GM18499 (cell line): ENCODE measurements around the gene STAG1.
"Not testable (repeated sequence)": the region's sequence is repeated elsewhere in the genome, so short reads cannot be mapped to it uniquely, and the experiment has no call there.

Experiments
- ATAC-seq: cut with Tn5 transposase; IDR thresholded peaks from one replicate; pipeline ENCODE4 v1.9.1; 2021; ENCODE audit warnings: moderate number of reproducible peaks; ENCODE audit not compliant: insufficient read depth, unreplicated experiment

STAG1 gene

DNA sequence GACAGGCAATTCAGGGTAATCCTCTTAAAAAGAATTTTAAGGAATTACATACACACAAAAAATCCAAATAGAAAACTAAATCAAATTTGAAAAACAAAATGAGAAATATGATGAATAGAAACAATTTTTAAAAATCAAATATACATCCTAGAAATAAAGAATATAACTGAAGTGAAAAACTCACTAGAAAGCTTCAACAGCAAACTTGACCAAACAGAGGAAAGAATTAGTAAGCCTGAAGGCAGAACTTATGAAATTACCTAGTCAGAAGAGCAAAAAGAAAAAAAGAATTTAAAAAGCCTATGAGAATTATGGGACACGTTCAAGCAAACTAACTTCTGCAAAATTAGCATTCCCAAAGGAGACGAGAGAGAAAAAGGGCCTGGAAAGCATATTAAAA lies 296.0 kb downstream of the STAG1 start:
- ATAC-seq, result no peak

GRCh38 chr3:136444581-136444980 lies 307.6 kb downstream of the STAG1 start:
- no peak for ATAC-seq

DNA sequence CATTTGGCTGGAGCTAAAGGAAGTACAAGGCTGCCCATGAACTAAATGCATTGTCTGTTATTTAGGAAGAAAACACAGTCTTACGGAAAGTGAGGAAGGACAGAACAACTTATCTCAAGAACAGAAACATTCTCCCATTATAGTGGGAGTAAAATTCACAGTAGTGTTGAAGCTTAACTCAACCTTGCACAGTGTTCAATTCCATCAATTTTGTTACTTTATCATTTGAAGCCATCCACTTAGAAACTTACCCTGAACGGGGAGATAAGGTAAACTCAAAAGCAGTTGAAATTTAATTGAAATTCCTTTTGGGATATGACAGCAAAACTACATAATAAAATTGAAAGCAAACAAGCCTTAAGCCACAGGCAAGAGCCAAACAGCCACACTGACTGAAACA lies 315.1 kb downstream of the STAG1 start:
- ATAC-seq, result no peak

DNA sequence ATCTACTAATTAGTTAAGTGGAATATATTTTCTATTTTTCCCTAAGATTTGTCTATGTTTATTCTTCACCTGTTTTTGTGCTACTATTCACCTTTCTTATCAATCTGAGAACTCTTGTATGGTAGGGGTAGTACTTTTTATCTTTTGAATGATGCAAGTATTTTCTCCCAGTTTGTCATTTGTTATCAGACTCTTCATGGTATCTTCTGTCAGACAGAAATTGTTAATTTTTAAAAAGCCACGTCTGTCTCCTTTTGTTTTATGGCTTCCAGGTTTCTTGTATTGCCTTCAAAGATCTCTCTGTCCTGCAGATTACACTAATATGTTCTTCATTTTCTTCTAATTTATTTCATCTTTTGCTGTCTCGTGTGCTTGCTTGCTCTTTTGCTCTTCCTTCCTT lies 317.7 kb downstream of the STAG1 start:
- no peak for ATAC-seq

DNA sequence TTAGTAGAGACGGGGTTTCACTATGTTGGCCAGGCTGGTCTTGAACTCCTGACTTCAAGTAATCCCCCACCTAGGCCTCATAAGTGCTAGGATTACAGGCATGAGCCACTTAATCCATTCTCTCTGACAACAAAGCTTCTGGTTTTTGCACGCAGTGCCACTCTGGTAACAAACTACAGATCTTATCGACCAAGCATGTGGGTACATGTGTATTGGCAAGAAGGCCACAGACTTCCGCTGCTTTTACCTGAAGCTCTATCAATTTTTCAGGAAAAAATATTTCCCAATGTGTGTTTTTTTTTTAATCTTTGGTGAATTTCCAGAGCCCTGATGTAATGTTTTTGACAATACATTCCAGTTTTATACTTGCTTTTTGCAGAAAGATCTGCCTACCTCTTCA lies 319.5 kb downstream of the STAG1 start:
- ATAC-seq, result no peak

DNA sequence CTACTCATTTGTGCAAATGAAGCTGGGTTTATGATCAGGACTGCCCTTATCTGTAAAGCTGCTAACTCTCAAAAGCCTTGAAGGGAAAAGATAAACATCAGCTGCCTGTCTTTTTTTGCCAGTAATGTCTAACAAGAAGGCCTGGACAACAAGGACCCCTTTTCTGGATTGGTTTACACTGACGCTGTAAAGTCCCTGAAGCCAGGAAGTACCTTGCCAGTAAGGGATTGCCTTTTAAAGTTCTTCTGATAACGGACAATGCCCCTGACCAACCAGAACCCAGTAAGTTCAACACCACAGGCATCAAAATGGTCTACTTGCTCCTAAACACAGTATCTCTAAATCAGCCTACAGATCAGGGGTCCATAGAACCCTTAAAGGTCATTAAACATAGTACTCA lies 324.0 kb downstream of the STAG1 start:
- ATAC-seq, result no peak

DNA sequence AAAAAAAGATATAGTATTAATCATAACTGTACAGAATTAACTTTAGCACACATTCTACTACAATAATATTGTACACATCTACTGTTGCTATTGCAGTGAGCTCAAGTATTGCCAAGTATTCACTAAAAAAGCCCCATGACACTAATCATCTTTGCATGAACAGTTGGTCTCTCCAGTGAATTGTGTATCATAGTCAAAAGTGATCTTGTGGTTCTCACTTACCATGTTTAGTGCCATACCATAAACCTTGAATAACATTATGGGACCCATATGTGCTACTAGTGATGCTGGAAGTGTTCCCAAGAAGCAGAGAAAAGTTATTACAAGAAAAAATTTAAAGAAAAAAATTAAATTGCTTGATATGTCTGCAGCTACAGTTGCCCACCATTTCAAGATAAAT lies 324.9 kb downstream of the STAG1 start:
- no peak for ATAC-seq

DNA sequence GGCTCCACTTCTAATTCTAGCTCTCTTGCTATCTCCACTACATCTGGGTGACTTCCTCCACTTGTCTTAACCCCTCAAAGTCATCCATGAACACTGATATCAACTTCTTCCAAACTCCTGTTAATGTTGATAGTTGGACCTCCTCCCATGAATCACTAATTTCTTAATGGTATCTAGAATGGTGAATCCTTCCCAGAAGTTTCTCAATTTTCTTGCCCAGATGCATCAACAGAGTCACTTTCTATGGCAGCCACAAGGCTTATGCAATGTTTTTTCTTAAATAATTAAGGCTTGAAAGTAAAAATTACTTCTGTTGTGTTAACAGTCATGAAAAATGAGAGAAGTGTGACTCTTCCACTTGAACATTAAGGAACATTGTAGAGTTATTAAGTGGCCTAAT lies 337.7 kb downstream of the STAG1 start:
- no peak for ATAC-seq

DNA sequence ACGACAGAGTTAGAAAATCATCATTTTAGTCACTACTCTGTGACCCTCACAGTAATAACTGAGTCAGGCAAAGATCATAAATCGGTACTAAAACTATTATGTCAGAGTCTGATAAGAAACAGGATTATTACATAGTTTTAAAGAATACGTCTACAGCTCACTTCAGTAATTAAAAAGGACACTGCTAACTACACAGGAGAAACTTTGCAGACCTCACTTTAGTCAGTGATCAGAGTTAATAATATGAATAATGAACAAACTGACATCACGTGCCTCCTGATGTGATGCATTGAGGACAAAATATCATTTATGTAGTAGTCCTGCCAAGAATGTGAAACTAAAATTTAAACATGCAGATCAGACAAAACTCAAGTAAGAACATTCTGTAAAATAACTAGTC lies 339.9 kb downstream of the STAG1 start:
- no peak for ATAC-seq

DNA sequence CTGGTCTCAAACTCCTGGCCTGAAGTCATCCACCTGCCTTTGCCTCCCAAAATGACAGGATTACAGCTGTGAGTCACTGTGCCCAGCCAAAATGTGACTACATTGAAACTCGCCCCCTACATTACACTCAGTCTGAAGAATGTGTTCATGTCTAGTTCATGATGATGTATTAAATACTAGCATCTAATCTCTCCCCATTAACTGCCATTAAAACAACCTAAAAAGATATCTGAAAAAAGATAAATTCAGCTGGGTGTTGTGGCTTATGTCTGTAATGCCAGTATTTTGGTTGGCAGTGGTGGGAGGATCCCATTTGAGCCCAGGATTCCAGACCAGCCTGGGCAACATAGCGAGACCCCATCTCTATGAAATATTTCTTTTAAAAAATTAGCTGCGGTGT lies 342.6 kb downstream of the STAG1 start:
- ATAC-seq, result no peak

GRCh38 chr3:136404056-136404455 lies 348.1 kb downstream of the STAG1 start:
- no peak for ATAC-seq

- ATAC-seq, result no peak
Observed at GRCh38 chr3:136396916-136397315, 355.3 kb downstream of the STAG1 start.

DNA sequence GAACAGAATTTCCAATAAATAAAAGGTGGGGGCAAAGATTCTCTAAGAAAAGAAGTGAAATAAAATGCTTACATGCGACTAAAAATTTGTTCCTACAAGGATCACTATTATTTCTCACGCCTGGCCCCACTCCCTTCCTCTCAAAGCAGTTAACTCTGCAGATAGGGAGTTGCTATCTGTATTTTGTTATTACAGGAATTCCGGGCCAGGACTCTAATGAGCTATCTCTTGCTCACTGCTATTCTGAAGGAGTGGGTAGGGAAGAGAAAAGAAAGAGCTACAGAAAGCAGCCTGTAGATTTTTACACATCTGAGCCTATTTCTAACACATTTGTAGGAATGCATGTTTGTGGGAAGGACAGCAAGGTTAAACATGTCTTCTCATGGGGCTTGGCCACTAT lies 361.6 kb downstream of the STAG1 start:
- ATAC-seq, result no peak

- ATAC-seq, result no peak
Observed at GRCh38 chr3:136387031-136387430, 365.1 kb downstream of the STAG1 start.

DNA sequence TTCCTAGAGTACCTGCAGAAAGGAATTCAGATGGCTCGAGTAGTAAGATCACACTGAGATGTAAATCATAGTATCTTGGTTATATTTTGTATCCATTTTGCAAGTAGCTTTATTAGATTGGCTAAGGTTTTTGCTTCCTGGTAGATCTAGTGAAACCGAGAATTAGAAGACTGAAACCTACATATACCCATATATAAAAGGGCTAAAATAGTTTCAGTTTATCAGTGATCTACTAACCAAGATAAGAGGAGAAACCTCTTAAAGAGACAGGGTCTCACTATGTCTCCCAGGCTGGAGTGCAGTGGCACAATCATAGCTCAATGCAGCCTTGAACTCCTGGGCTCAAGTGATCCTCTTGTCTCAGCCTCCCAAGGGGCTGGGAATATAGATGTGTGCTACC lies 366.7 kb downstream of the STAG1 start:
- peak; percentile 56 for ATAC-seq

DNA sequence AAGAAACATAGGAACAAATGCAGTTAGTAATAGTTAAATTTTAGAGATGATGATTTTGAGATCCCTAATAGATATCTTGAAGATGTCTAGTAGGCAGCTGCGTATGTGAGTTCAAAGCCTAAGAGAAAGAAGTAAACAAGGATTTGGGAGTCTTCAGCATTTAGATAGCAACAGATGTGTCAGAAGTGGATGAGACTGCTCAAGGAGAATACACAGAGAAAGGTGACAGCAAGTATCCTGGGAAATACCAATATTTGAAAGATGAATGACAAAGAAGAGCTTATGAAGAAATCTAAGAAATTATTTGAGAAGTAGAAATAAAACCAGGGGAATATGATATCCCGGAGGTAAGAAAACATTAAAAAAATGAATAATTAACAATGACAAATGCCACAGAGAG lies 371.1 kb downstream of the STAG1 start:
- ATAC-seq, result no peak

- ATAC-seq, result no peak
Observed at GRCh38 chr3:136380530-136380929, 371.6 kb downstream of the STAG1 start.

DNA sequence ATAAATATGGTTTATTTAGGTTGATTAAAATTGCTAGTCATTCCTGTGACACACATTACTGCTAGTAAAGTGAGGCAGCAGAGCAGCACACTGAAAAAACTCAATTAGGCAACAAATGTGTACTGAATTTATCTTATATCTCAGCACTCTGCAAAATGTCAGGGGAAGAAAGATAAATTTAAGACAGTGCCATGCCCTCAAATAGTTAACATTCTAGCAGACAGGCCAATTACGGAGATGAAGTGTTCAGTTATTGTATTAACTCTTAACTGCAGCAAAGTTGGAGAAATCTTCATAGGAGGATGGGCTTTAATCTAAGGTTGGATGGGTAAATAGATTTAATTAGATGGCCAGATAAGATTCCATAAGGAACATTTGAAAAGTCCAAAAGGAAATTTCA lies 374.2 kb downstream of the STAG1 start:
- ATAC-seq, result no peak

DNA sequence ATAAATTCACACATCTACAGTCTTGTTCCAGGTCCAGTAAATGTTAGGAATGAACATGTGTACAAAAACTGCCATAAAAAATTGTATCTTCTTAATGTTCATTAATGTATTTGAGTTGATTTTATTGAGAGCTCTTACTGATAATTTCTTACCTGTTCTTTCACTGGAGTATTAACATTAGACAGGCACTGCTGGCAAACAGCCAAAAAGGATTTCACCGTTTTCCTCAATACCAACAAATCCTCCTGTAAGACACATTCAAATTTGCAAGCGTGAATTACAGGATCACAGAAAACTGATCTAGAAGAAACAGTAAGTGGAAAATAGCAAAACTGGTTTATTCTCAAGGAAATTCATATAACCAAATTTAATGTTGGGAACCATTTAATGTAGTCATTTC lies 374.7 kb downstream of the STAG1 start:
- ATAC-seq, result no peak

- ATAC-seq, result not testable (repeated sequence)
Observed at GRCh38 chr3:136375800-136376199, 376.4 kb downstream of the STAG1 start.

DNA sequence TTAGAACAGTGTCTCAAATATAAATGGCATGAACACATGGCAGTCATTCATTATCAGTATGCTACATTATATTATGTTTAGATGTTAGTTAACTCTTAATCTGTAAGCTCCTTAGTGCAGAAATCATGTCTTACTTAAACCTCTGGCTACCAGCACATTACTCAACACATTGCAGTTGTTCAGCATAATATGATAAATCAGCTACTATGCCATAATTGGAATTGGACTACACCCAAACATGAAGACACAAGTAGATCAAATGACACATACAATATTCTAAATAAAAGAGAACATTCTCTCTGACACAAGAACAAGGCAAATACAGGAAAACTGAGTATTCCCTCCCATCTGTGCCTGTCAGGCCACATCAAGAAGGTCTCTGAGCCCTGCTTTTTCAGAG lies 385.9 kb downstream of the STAG1 start:
- no peak for ATAC-seq

DNA sequence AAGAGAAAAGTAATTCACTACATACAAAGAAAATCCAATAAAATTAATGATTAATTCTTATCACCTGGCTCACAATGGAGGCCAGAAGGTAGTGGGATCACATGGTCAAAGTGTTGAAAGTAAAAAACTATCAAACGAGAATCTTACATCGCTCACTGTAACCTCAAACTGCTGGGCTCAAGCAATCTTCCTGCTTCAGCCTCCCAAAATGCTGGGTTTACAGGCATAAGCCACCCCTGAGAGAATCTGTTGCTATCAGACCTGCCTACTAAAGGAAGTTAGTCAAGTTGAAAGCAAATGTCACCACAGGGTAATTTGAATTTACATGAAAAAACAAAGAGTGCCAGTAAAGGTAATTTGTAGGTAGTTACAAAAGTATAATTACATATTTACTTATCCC lies 398.7 kb downstream of the STAG1 start:
- ATAC-seq, result no peak

GRCh38 chr3:136351905-136352304 lies 400.3 kb downstream of the STAG1 start:
- no peak for ATAC-seq
